ENCODE results near the gene CCDC54. TPM values are rescaled to one million over a fixed set of nuclear protein-coding genes. Genes with fewer than 3 reads are reported as not detected.

The CCDC54 gene
- total RNA-seq, 1 experiment from 2014 or later: not detected

- Mint-ChIP-seq H3K27me3 (ENCODE audit: low read depth) (no peaks in the 10 kb centered on the region), H3K9me3 (no peaks in the 10 kb centered on the region), H3K27ac (no peak overlapping the region), H3K4me3 (no peak overlapping the region), H3K36me3 (ENCODE audit: insufficient read depth in 1 of 3, low read depth in 3 of 3) (no peaks in the 10 kb centered on the region), H3K4me1 (no peaks in the 10 kb centered on the region)
- H3T11ph ChIP-seq (ENCODE audit: low read length): no peak overlapping the region
- H2BK5ac ChIP-seq (ENCODE audit: insufficient read length, low read length): no peak overlapping the region
- H3K27me3 ChIP-seq (ENCODE audit: insufficient read depth, low read length): no peaks in the 10 kb centered on the region
- H3K27ac ChIP-seq (ENCODE audit: insufficient read length, low read depth, low read length): no peak overlapping the region
- no peak overlapping the region for H3K23ac ChIP-seq (ENCODE audit: insufficient read length, low read depth, low read length)
- no peak overlapping the region for H3K18ac ChIP-seq (ENCODE audit: insufficient read length, low read depth, low read length)
- no peak overlapping the region for H4K5ac ChIP-seq (ENCODE audit: insufficient read length, low read depth, low read length)
- H3K9ac ChIP-seq (ENCODE audit: extremely low read depth, insufficient read length, low read length): no peak overlapping the region
- H3K79me1 ChIP-seq (ENCODE audit: insufficient read depth, low read depth, low read length, poor library complexity, severe bottlenecking): no peaks in the 10 kb centered on the region
- no peaks in the 10 kb centered on the region for H3K79me2 ChIP-seq (ENCODE audit: insufficient read depth, low read length)
- no peak overlapping the region for H3K56ac ChIP-seq (ENCODE audit: insufficient read length, low read depth, low read length)
- H3K23me2 ChIP-seq (ENCODE audit: insufficient read length, low read depth, low read length, poor library complexity, severe bottlenecking): no peaks in the 10 kb centered on the region
- no CpG with 5 or more reads among the region's 3 CpGs for WGBS (ENCODE audit: extremely low coverage, insufficient read length, low lambda C conversion rate)
- no peak for TF ChIP-seq CTCF (conservative IDR thresholded peaks at IDR 0.05)
- no peak overlapping the region for H2BK12ac ChIP-seq (ENCODE audit: insufficient read length, low read depth, low read length)
- no peak for DNase-seq
- H2BK20ac ChIP-seq (ENCODE audit: low read depth, low read length, poor library complexity, severe bottlenecking): no peak overlapping the region
- no peak overlapping the region for H2BK15ac ChIP-seq (ENCODE audit: low read depth, low read length)
- no peak overlapping the region for H4K91ac ChIP-seq (ENCODE audit: insufficient read length, low read depth, low read length)
- no peaks in the 10 kb centered on the region for H4K20me1 ChIP-seq (ENCODE audit: control insufficient read depth, insufficient read depth, insufficient read length)
- no peak overlapping the region for H3K14ac ChIP-seq (ENCODE audit: insufficient read depth, low read length)
- no peaks in the 10 kb centered on the region for H3K4me1 ChIP-seq (ENCODE audit: insufficient read depth, low read length)
- no peak overlapping the region for H2BK120ac ChIP-seq (ENCODE audit: low read depth, low read length, poor library complexity, severe bottlenecking)
- no peak overlapping the region for H3K4ac ChIP-seq (ENCODE audit: low read depth, low read length)
- no peaks in the 10 kb centered on the region for H3K9me3 ChIP-seq (ENCODE audit: control insufficient read depth, low read depth, low read length)
- H2AFZ ChIP-seq (ENCODE audit: low read length): no peak overlapping the region
- H3K4me2 ChIP-seq (ENCODE audit: insufficient read depth, insufficient read length, low read length): no peak overlapping the region
- no peak overlapping the region for H4K8ac ChIP-seq (replicated peaks; ENCODE audit: insufficient read length, low read depth, low read length)
- H2AK5ac ChIP-seq (ENCODE audit: insufficient read length, low read length): no peak overlapping the region
Observed at GRCh38 chr3:107402214-107402613, 25.0 kb downstream of the CCDC54 start.

Measured in H9 (cell line).